Adrenal gland (tissue), 12 donors: ENCODE results near the gene GLCCI1. TPM values are rescaled to one million over a fixed set of nuclear protein-coding genes. Genes with fewer than 3 reads are reported as not detected.

Experiments
- DNase-seq, 7 donors: peaks; one replicate each; pipeline ENCODE4 v3.0.0-alpha.2; 2019 to 2020
- H3K27ac ChIP-seq, 5 donors: fragments of 200-600 bp; sonication (generic) in 4 of 5; 1 replicate in 3 of 5; 2 replicates in 2 of 5; pipeline versions ENCODE4 v1.5.1 to v1.8.0; 2016 to 2020; ENCODE audit warnings: mild to moderate bottlenecking in 1 of 5
- H3K27me3 ChIP-seq: fragments of 200-600 bp; 2 replicates; pipeline ENCODE4 v1.8.0; 2021
- H3K36me3 ChIP-seq, 2 donors: fragments of 200-600 bp; replicated peaks in 1 of 2; 1 replicate in 1 of 2; 2 replicates in 1 of 2; pipeline versions ENCODE4 v1.5.1 to v1.8.0; 2018 to 2022
- H3K4me1 ChIP-seq, 2 donors: fragments of 200-600 bp; replicated peaks in 1 of 2; 1 replicate in 1 of 2; 2 replicates in 1 of 2; pipeline versions ENCODE4 v1.5.1 to v1.8.0; 2018 to 2021
- H3K4me3 ChIP-seq, 4 donors: fragments of 200-600 bp; sonication (generic) in 3 of 4; one replicate each; pipeline ENCODE4 v1.5.1; 2016 to 2018
- H3K9me3 ChIP-seq, 3 donors: fragments of 200-600 bp; sonication (generic) in 1 of 3; replicated peaks in 1 of 3; 1 replicate in 2 of 3; 2 replicates in 1 of 3; pipeline versions ENCODE4 v1.5.1 to v1.8.0; 2016 to 2021
- POLR2A ChIP-seq, 2 donors: fragments of 450-650 bp; IDR thresholded peaks; one replicate each; pipeline ENCODE4 v1.6.1; 2017; ENCODE audit warnings: antibody characterized with exemption in 2 of 2, mild to moderate bottlenecking in 2 of 2, moderate library complexity in 1 of 2
- WGBS, 4 donors: extraction: QIAGEN DNeasy Blood & Tissue Kit in 2 of 4; methylation state at CpG; one replicate each; pipeline versions ENCODE4 v1.1.5 to v1.1.7; 2013 to 2017; 5-methylcytosine and 5-hydroxymethylcytosine counted together
- intact Hi-C, 2 donors: fragments of 100-400 bp; cut with DNase I; formaldehyde crosslinking; loops; one replicate each; pipeline versions ENCODE4 v1.14.1 to v1.15.0; 2022 to 2023
- polyA plus RNA-seq, 3 donors: library from polyadenylated mRNA; stranded (reverse); fragments of 200-250 nt in 2 of 3; fragments of 350-450 nt in 1 of 3; fragmentation: Illumina TruSeq in 1 of 3; extraction: RNeasy Lipid Tissue Mini Kit (QIAGEN cat#74804) in 1 of 3; gene quantifications; one replicate each; pipeline ENCODE4 v1.2.3, GENCODE V29; 2013 to 2014
- total RNA-seq, 9 donors: library from RNA; depleted of rRNA in 4 of 9; stranded (reverse); fragments of >200 nt in 4 of 9; fragments of 120-200 nt in 1 of 9; fragmentation: NEBNext Ultra II Directional in 1 of 9; extraction: Animal tissue kit (Norgen Biotek cat#: 25700) in 1 of 9; gene quantifications; one replicate each; pipeline versions ENCODE4 v1.1.0 to v1.2.4, GENCODE V29; 2013 to 2023
- TF ChIP-seq, protein P1 (sequence below), 6 experiments: fragments of 450-650 bp in 4 of 6; fragments of 200-600 bp in 2 of 6; sonication (generic) in 1 of 6; IDR thresholded peaks; 1 replicate in 5 of 6; 2 replicates in 1 of 6; pipeline versions ENCODE4 v1.5.1 to v1.8.0; 2016 to 2021; ENCODE audit warnings: antibody characterized with exemption in 6 of 6, mild to moderate bottlenecking in 2 of 6, moderate library complexity in 1 of 6
- donor health status: healthy with polysubstance abuse.
- donor health status: Bipolar disorder and iron deficiency.
- donor health status: DM: yes; HTN: yes; CAD: no.
- donor health status: DM: no; HTN: no; CAD: no.
- donor health status: DM: no; HTN: no; CAD: no.
- donor health status: DM: yes; HTN: yes; CAD: no.

GLCCI1 gene
- total and polyA plus RNA-seq, 12 donors = 2.4 to 23.6 (median 8.2) TPM

DNA sequence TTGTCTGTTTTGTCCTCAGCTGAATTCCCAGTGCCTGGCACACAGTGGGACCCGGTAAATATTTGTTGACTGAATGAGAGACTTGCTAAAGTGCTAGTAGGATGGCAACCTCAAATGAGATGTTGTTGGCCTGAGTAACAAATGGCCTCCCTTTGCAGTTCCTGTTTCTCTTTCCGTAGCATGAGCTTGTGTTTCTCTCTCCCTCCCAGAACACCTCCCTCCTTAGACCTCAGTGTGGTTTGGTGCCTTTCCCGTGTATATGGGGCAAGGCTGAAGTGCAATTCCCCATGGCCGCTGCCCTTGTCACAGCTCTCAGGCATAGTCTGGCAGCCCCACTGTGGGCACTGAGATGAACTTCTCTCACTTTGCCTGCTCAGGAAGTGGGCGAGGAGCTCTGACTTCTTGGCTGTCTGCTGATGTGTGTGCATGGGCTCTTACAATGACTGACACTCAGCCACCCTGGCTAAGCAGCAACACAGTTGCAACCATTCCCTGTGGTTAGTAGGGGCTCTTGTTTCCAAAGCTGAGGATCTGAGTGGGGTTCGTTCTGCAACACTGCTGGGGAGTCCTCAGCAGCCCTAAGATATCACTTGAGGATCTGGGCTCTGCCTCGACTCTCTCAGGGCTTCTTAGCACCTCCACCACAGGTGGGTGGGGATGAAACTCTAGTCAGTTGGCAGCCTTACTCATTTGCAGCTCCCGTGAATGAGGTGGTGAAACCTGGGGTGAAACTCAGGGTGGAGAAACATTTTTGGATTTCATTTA lies 157.3 kb downstream of the GLCCI1 start:
- Histone ChIP-seq H3K36me3 (no peaks in the 10 kb centered on the region), H3K4me3 (no peak overlapping the region), H3K4me1 (no peaks in the 10 kb centered on the region), H3K27me3 (no peaks in the 10 kb centered on the region), H3K9me3 (no peaks in the 10 kb centered on the region), H3K27ac (peak overlapping the region in 1 of 5 donors; percentile 2)
- 61 to 75% (median 71%) methylated on average over 8 of the region's 8 CpGs for WGBS, 4 donors
- intact Hi-C loops = no loop called here
- TF ChIP-seq, protein P1, sequence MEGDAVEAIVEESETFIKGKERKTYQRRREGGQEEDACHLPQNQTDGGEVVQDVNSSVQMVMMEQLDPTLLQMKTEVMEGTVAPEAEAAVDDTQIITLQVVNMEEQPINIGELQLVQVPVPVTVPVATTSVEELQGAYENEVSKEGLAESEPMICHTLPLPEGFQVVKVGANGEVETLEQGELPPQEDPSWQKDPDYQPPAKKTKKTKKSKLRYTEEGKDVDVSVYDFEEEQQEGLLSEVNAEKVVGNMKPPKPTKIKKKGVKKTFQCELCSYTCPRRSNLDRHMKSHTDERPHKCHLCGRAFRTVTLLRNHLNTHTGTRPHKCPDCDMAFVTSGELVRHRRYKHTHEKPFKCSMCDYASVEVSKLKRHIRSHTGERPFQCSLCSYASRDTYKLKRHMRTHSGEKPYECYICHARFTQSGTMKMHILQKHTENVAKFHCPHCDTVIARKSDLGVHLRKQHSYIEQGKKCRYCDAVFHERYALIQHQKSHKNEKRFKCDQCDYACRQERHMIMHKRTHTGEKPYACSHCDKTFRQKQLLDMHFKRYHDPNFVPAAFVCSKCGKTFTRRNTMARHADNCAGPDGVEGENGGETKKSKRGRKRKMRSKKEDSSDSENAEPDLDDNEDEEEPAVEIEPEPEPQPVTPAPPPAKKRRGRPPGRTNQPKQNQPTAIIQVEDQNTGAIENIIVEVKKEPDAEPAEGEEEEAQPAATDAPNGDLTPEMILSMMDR (IDR thresholded peaks at IDR 0.05) = no peak
- TF ChIP-seq POLR2A (IDR thresholded peaks at IDR 0.05) = no peak
- DNase-seq = peak in 5 of 7 donors; percentile 10 to 60 (median 20)

DNA sequence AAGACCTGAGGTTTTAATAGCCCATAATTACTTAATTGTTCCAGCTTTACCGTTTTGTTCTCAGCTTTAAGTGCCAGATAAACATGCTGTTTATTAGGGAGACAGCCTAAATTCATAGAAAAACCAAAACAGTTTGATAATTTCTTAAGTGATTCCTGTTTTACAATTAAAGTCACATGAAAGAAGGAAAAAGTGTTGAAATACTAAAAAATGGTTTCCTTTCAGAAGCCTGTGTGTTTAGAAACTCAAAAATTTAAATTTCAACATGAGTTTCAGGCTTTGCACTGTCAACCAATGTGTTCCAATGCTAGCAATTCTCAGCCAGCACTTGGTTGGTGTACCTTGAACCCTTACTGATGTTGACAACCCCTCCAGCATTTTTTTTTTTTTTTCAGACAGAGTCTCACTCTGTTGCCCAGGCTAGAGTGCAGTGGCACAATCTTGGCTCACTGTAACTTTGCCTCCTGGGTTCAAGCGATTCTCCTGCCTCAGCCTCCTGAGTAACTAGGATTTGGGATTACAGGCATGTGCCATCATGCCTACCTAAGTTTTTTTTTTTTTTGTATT lies 158.1 kb downstream of the GLCCI1 start:
- 80 to 84% (median 82%) methylated on average over 2 of the region's 2 CpGs for WGBS, 4 donors

DNA sequence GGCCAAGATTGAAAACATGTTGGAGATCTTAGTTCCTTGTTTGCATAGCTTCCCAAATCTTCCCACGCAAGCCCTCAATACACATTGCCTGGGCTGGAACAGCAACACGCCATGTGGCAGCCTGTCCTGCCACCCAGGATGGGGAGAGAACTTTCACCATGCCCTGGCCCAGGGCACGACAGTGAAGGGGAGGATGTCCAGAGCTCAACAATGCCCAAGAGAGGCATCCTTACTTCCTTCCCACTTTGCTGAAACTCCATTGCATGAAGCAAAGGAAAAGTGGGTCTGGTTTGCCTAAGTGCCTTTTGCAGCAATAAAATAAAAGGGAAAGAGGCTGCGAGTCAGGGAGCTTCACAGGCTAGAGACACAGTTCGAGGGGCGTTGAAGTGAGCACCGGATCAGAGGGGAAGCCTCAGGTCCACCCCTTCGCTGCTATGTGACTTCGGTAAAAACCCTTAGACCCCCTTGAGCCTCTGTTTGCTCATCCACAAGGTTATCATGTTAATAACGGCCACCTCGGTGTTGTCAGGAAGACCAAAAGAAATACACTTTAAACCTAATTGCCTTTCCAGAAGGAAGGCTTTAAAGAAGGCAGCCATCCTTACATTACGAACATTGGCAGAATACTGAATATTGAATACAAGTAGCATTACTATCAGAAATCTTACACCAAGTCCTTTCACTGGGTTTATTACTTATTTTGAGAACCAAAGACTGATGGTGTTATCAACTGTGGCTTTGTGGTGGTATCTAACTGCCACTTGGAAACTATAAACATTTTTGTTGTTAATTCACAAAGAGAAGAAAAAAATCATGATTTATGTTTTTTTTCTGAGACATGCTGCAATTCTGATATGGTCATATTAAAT lies 160.1 kb downstream of the GLCCI1 start:
- no peaks in the 10 kb centered on the region for H3K4me1 ChIP-seq
- intact Hi-C loops = no loop called here
- no peaks in the 10 kb centered on the region for H3K36me3 ChIP-seq
- H3K27me3 ChIP-seq = no peaks in the 10 kb centered on the region
- TF ChIP-seq, protein P1 (IDR thresholded peaks at IDR 0.05) = no peak
- TF ChIP-seq POLR2A (IDR thresholded peaks at IDR 0.05) = no peak
- no peak overlapping the region for H3K27ac ChIP-seq
- no peak for DNase-seq
- H3K9me3 ChIP-seq = no peaks in the 10 kb centered on the region
- no peak overlapping the region for H3K4me3 ChIP-seq
- 76 to 86% (median 83%) methylated on average over 12 of the region's 12 CpGs for WGBS, 4 donors

More for the DNA sequence above, 158.1 kb downstream of the GLCCI1 start:
- TF ChIP-seq POLR2A (IDR thresholded peaks at IDR 0.05) = no peak
- TF ChIP-seq, protein P1 (IDR thresholded peaks at IDR 0.05) = no peak
- H3K36me3 ChIP-seq = no peaks in the 10 kb centered on the region
- H3K9me3 ChIP-seq = no peaks in the 10 kb centered on the region
- H3K4me1 ChIP-seq = no peaks in the 10 kb centered on the region
- no peaks in the 10 kb centered on the region for H3K27me3 ChIP-seq
- H3K27ac ChIP-seq = no peak overlapping the region
- intact Hi-C loops = no loop called here
- no peak for DNase-seq
- no peak overlapping the region for H3K4me3 ChIP-seq

DNA sequence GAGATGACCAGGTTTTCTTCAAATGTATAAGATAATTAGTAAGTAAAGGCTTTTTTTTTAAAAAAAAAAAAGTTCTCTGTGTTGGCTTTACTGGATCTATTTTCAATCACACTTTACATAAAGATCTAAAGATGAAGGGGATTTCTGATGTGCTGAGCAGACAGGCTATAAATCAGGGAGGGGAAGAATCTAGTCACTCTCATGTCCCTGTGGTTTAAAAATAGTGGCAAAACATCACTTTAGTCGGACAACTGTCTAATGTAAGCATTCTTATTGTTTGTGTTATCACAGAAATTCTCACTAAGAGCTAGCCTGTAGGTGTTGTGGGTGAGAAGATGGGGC lies 160.7 kb downstream of the GLCCI1 start:
- no peak overlapping the region for H3K4me3 ChIP-seq
- intact Hi-C loops = no loop called here
- no peak for TF ChIP-seq POLR2A (IDR thresholded peaks at IDR 0.05)
- TF ChIP-seq, protein P1 (IDR thresholded peaks at IDR 0.05) = no peak
- no peak for DNase-seq
- H3K4me1 ChIP-seq = no peaks in the 10 kb centered on the region
- no peak overlapping the region for H3K27ac ChIP-seq
- no peaks in the 10 kb centered on the region for H3K9me3 ChIP-seq
- H3K27me3 ChIP-seq = no peaks in the 10 kb centered on the region
- 50 to 88% (median 75%) methylated on average over 1 of the region's 1 CpG for WGBS, 4 donors
- no peaks in the 10 kb centered on the region for H3K36me3 ChIP-seq
